GM21529 (cell line): ENCODE data around the gene POMGNT2.
"Not testable (repeated sequence)": the region's sequence is repeated elsewhere in the genome, so short reads cannot be mapped to it uniquely, and the experiment has no call there.

Experiments used
- ATAC-seq: cut with Tn5 transposase; IDR thresholded peaks from one replicate; pipeline ENCODE4 v1.9.1; 2021; ENCODE audit not compliant: unreplicated experiment

Gene POMGNT2

GRCh38 chr3:43077261-43077660 is 28.6 kb downstream of the POMGNT2 start:
- no peak for ATAC-seq

DNA sequence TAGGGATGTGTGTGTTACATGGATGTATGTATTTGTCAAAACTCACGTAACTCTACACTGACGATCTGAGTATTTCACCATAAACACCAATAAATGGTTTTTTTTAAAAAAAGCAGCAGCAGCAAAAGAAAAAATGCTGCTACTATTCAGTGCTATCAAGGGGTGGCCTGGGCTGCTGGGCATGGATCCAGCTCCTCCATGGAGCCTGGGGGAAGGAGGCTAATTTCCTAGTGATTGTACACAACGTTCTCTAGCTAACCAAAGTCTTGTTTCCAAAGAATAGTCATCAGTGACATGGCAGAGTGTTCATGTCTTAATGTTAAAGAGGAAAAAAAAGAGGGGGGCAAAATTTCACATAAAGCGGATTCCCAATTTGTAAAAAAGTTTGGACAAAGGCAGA is 29.0 kb downstream of the POMGNT2 start:
- ATAC-seq, result no peak

DNA sequence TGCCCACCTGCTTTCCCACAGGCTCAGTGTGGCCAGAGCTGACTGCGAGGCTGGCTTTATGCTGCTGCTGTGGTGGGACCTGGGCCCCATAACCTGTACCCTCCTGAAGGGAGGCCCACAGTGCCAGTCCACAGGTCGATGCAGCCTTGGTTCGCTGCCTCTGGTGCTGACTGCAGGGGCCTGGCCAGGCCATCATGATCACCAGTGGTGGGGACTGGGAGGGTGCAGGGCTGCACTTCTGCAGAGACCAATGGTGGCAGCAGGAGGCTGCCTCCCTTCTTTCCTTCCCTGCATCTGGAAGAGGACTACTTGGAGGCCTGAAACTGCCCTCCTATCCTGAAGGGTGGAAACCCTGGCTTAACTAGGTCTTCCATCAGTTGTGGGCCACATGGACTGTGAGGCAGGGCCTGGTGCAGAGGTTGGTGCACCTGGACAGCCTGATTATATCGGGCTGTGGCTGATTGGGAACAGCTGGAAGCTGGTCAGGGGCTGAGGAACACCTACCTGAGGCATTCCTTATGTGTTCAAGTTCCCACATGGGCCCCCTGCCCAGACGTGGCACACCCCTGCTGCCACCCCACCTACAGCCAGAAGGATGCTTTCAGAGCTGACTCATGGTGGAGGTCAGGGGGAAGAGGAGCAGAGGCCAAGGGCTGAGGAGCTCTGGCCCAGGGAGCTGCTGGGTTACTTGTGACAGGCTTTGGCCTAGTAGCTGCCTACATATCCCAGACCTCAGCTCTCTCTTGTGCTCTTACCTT is 29.8 kb downstream of the POMGNT2 start:
- ATAC-seq, result no peak

DNA sequence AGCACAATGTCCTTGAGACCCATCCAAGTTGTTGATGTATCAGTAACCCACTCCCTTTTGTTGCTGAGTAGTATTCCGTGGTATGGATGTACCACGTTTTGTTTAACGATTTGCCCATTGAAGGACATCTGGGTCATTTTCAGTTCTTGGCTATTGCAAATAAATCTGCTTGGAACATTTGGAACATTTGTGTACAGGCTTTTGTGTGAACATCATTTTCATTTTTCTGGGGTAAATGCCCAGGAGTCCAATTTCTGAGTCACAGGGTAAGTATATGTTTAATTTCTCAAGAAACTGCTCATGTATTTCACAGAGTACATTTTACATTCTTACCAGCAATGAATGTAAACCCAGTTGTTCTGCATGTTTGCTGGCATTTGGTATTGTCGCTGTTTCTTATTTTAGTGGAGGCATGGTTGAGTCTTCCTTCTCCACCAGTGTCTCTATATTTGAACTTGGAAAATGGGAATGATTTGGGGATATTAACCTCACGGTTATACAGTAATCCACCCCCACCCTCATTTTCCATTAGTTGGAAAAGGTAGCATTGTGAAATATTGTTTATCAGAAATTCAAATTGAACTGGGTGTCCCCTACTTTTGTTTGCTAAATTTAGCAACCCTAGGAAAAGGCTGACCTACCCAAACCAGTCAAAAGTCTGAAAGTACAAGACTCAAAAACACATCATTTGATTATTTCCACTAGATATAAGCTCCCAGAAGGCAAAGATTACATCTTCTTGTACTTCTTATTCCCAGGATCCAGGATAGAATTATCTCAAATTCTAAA is 30.8 kb downstream of the POMGNT2 start:
- ATAC-seq, result no peak

DNA sequence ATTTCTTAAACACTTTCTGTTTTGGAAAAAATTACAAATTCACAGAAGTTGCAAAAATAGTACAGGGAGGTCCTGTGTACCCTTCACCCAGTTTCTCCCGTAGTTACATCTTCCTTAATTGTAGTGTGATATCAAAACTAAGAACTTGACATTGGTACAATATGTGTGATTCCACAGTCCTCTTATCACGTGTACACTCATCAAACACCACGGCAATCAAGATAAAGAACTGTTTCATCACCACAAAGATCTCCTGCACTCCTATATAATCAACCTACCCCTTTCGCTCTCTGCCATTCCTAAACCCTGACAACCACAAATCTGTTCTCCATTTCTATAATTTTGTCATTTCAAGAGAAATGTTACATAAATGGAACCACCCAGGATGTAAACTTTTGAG is 31.4 kb downstream of the POMGNT2 start:
- ATAC-seq, result no peak

GRCh38 chr3:43073836-43074220 is 32.1 kb downstream of the POMGNT2 start:
- ATAC-seq, result no peak

- no peak for ATAC-seq
These were observed 32.6 kb downstream of the POMGNT2 start for GRCh38 chr3:43073116-43073835.

GRCh38 chr3:43072361-43072760 is 33.5 kb downstream of the POMGNT2 start:
- ATAC-seq, result no peak

GRCh38 chr3:43071313-43071893 is 34.5 kb downstream of the POMGNT2 start:
- no peak for ATAC-seq

DNA sequence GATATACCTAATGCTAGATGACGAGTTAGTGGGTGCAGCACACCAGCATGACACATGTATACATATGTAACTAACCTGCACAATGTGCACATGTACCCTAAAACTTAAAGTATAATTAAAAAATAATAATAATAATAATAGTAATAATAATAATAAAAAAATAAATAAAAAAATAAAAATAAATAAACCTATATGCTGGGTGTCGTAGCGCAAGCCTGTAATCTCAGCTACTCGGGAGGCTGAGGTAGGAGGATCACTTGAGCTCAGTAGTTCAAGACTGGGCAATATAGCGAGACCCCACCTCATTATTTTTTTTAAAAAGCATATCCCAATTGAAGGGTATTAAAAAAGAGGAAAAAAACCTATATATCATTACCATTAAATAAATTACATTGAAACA is 35.2 kb downstream of the POMGNT2 start:
- not testable (repeated sequence) for ATAC-seq

DNA sequence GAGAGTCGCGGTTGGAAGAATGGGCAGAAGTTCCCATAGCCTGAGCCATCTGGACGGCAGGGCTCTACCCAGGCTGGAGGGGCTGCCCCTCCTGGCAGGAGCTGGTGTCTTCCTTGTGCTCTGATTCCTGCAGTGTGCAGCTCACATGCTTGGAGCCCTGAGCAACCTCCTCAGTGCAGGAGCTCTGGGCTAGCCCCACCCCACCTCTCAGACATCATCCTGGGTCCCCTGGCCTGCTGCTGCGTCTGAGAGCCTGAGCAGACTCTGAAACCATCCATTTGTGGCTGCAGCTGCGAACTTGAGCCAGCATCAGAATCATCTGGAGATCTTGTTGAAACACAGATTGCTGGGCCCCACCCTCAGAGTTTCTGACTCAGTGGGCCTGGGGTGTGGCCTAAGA is 42.8 kb downstream of the POMGNT2 start:
- ATAC-seq, result no peak

- ATAC-seq, result no peak
These were observed 43.3 kb downstream of the POMGNT2 start for GRCh38 chr3:43062564-43063040.

DNA sequence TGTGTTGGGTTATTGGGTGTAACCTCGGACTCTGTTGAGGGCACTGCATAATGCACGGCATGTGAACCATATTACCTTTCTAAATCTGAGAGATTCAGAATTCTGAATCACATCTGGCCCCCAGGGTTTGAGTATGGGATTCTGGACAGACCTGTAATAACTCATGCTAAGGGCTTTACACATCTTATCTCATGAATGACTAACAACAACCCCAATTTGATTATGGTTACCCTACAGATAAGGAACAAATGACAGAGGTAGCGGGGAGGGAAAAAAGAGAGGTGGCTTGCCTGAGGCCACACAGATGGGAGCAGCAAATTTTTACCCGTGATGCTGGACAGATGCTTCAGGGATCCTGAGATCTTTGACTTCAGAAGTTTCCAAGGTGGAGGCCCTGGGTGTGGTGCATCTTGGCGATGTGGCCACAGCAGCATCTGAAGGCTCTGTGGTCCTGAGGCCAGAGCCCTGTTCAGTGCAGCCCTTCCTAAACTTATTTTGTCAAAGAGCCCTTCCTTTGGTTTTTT is 43.8 kb downstream of the POMGNT2 start:
- no peak for ATAC-seq

GRCh38 chr3:43061101-43061895 is 44.6 kb downstream of the POMGNT2 start:
- no peak for ATAC-seq

DNA sequence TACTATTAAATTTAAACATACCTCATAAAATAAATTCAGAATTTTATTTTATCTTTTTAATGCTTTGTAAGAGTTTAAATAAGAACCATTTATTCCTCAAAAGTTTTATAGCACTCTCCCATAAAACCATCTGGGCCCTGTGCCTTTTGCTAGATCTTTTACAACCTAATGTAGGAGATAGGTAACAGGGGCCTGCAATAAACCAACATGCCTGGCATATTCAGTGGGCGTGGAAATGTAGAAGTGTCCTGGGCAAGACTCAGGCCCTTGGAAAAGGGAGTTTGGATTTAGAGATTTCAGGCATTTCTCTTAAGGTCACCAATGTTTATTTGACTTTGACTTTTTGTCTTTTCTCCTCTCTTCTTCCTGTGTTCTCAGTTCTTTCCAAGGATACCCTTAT is 46.4 kb downstream of the POMGNT2 start:
- no peak for ATAC-seq

DNA sequence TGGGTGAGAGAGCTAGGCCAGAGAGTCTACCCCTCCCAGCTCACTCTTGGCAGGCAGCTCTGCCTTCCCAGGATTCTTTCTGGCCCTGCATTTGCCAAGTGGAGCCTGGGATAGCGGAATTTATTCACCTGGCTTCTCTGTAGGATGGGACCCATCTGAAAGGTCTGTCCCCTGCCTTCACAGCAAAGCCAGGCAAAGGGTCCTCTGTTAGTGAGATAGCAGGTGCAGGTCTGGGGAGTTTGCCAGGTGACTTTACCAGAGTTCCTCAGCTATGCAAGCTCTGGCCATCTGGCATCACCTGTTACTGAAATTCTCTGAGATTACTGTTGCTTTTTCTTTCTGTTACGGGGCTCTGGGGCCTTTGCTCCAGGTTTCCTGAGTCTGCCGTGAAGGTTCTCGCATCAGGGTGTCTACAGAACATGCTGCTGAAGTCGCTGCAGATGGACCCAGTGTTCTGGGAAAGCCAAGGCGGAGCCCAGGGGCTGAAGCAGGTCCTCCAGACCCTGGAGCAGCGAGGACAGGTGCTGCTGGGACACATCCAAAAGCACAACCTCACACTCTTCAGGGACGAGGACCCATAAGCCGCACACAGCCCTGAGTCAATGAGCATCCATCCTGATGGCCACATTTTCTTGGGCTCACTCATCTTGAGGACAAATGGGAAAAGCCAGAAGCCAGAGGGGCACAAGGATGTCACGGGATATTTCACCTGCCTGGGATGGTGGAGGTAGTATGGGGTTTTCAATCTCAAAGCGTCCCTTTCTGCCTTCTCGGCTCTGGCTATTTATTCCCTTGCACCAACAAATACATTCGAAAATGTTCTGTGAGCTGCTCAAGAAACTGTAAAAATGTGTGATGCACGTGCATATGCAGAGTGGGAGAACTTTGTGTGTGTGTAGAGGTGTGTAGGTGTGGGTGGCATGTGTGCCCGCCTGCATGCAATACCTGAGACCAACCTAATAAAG is 49.8 kb downstream of the POMGNT2 start:
- no peak for ATAC-seq

- ATAC-seq, result no peak
These were observed 50.5 kb downstream of the POMGNT2 start for GRCh38 chr3:43055393-43055792.

DNA sequence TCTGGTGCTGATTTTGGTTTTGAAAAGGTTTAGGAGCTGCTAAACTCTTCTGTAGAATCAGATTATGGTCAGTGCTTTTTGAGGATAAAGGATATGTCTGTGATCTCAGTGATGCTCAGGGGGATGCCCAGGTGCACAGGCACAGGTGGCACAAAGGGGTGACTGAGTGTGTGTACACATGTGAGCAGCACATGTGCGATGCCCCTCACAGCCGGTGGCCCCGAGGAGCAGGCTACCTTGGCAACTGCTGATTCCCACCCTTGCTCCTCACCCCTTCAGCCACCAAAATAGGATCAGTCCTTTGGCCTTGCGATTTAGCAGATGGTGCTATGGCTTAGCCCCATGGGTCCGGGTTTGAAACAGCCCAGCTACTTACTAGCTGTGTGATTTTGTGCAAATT is 51.1 kb downstream of the POMGNT2 start:
- no peak for ATAC-seq

- no peak for ATAC-seq
These were observed 52.6 kb downstream of the POMGNT2 start for GRCh38 chr3:43053291-43053690.
